Measurements from ENCODE around the gene GPR55.

DNA sequence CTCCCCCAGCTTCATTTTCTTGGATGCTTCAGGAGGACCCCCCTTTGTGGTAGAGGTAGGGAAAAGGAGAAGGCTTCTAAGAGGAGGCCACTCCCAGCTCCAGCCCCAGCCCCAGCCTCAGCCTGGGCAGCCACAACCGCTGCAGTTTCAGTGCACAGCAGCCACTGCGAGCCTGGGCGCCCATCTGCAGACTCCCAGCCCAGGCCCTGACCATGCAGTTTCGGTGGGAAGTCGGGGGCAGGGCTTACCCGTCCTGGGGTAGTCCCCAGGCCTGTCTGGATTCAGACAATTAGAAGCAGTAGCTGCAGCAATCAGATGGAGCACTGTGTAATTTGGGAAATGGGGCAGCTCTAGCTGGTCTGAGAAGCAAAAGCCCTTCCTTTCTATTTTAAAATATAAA, 31.7 kb downstream of the GPR55 start:
- TF ChIP-seq, protein P1, sequence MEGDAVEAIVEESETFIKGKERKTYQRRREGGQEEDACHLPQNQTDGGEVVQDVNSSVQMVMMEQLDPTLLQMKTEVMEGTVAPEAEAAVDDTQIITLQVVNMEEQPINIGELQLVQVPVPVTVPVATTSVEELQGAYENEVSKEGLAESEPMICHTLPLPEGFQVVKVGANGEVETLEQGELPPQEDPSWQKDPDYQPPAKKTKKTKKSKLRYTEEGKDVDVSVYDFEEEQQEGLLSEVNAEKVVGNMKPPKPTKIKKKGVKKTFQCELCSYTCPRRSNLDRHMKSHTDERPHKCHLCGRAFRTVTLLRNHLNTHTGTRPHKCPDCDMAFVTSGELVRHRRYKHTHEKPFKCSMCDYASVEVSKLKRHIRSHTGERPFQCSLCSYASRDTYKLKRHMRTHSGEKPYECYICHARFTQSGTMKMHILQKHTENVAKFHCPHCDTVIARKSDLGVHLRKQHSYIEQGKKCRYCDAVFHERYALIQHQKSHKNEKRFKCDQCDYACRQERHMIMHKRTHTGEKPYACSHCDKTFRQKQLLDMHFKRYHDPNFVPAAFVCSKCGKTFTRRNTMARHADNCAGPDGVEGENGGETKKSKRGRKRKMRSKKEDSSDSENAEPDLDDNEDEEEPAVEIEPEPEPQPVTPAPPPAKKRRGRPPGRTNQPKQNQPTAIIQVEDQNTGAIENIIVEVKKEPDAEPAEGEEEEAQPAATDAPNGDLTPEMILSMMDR (IDR thresholded peaks at IDR 0.05), result no peak
- TF ChIP-seq POLR2A (IDR thresholded peaks at IDR 0.05), result no peak
